M059J (cell line): ENCODE measurements around the gene ABR. TPM values are rescaled to one million over a fixed set of nuclear protein-coding genes. Genes with fewer than 3 reads are reported as not detected.
"Not testable (repeated sequence)": the region's sequence is repeated elsewhere in the genome, so short reads cannot be mapped to it uniquely, and the experiment has no call there.

Experiments used
- DNase-seq: peaks from one replicate; pipeline ENCODE4 v3.0.0-alpha.2; 2012; ENCODE audit warnings: low read depth
- total RNA-seq: library from RNA; depleted of rRNA; stranded (reverse); fragments of >200 nt; shearing (Covaris generic); gene quantifications from 2 replicates; pipeline ENCODE4 v1.2.3, GENCODE V29; 2014

Gene ABR
- total RNA-seq, 1 experiment from 2014 or later: 47.3 TPM

GRCh38 chr17:1201132-1201702 is 21.4 kb upstream of the ABR start:
- no peak for DNase-seq

- not testable (repeated sequence) for DNase-seq
These were observed 19.5 kb upstream of the ABR start for GRCh38 chr17:1199271-1199743.

GRCh38 chr17:1197781-1198490 is 18.2 kb upstream of the ABR start:
- DNase-seq: no peak

GRCh38 chr17:1197379-1197778 is 17.6 kb upstream of the ABR start:
- DNase-seq: no peak

GRCh38 chr17:1196946-1197345 is 17.2 kb upstream of the ABR start:
- DNase-seq: no peak

- no peak for DNase-seq
These were observed 13.3 kb upstream of the ABR start for GRCh38 chr17:1192911-1193699.

- DNase-seq: peak; percentile 89
These were observed 11.1 kb upstream of the ABR start for GRCh38 chr17:1190751-1191331.

- peak; percentile 61 for DNase-seq
These were observed 9.2 kb upstream of the ABR start for GRCh38 chr17:1188812-1189504.

- peak; percentile 77 for DNase-seq
These were observed 7.4 kb upstream of the ABR start for GRCh38 chr17:1186923-1187771.

GRCh38 chr17:1186214-1186820 is 6.5 kb upstream of the ABR start:
- DNase-seq: peak; percentile 63

GRCh38 chr17:1183171-1183873 is 3.5 kb upstream of the ABR start:
- DNase-seq: no peak

GRCh38 chr17:1182811-1183170 is 3.0 kb upstream of the ABR start:
- no peak for DNase-seq

- no peak for DNase-seq
These were observed 2.0 kb upstream of the ABR start for GRCh38 chr17:1181753-1182137.

GRCh38 chr17:1180958-1181752 is 1.4 kb upstream of the ABR start:
- no peak for DNase-seq

- peak; percentile 33 for DNase-seq
These were observed 516 bp downstream of the ABR start for GRCh38 chr17:1179112-1179817.

GRCh38 chr17:1177016-1177700 is 2.6 kb downstream of the ABR start:
- peak; percentile 82 for DNase-seq

GRCh38 chr17:1174263-1174880 is 5.4 kb downstream of the ABR start:
- no peak for DNase-seq
